Activated naive CD4-positive, alpha-beta T cell treated with anti-CD3 and anti-CD28 coated beads, Interleukin-2, amount 50 U/mL, for 24 hours (primary cell): ENCODE measurements around the gene R3HDM2.
"Not testable (repeated sequence)": the region's sequence is repeated elsewhere in the genome, so short reads cannot be mapped to it uniquely, and the experiment has no call there.

ENCODE experiments used
- H3K27ac Mint-ChIP-seq: one replicate; pipeline ENCODE4 v1.8.0; 2021; ENCODE audit warnings: mild to moderate bottlenecking, mixed read lengths
- H3K27me3 Mint-ChIP-seq: one replicate; pipeline ENCODE4 v1.8.0; 2021; ENCODE audit warnings: mixed read lengths
- H3K36me3 Mint-ChIP-seq: one replicate; pipeline ENCODE4 v1.8.0; 2021; ENCODE audit warnings: mixed read lengths
- H3K4me1 Mint-ChIP-seq: one replicate; pipeline ENCODE4 v1.8.0; 2021; ENCODE audit warnings: mixed read lengths
- H3K4me3 Mint-ChIP-seq: one replicate; pipeline ENCODE4 v1.8.0; 2021; ENCODE audit warnings: mild to moderate bottlenecking, mixed read lengths
- H3K9me3 Mint-ChIP-seq: one replicate; pipeline ENCODE4 v1.8.0; 2021; ENCODE audit warnings: mixed read lengths

Gene R3HDM2

DNA sequence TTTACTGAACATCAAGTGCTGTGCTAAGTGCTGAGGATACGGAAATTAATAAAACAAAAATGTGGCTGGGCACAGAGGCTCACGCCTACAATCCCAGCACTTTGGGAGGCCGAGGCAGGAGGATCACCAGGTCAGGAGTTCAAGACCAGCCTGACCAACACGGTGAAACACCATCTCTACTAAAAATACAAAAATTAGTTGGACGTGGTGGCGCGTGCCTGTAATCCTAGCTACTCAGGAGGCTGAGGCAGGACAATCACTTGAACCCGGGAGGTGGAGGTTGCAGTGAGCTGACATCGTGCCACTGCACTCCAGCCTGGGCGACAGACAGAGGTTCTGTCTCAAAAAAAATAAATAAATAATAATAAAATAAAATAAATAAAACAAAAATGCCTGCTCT, 3.9 kb downstream of the R3HDM2 start:
- H3K4me3 Mint-ChIP-seq, H3K36me3 Mint-ChIP-seq, H3K27me3 Mint-ChIP-seq, H3K9me3 Mint-ChIP-seq: not testable (repeated sequence)
- peaks cover 46% of the 10 kb centered on the region for H3K4me1 Mint-ChIP-seq
- H3K27ac Mint-ChIP-seq = peak overlapping the region; percentile 30

DNA sequence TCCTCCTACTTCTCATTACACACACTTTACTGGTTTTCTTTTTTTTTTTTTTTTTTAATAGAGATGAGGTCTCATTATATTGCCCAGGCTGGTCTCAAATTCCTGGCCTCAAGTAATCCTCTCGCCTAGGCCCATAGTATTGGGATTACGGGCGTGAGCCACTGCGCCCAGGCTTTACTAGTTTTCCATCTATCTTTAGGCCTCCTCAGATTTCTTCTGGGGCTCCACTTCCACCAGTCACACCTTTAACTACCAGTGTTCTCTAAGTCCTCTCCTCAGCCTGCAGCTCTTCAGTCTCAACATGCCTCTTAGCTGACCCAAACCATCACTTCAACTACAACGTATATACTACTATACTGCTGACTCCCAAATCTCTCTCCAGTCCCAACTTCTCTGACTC, 10.4 kb downstream of the R3HDM2 start:
- Mint-ChIP-seq H3K9me3 (no peaks in the 10 kb centered on the region), H3K4me3 (no peak overlapping the region), H3K27ac (no peak overlapping the region), H3K4me1 (peaks cover 47% of the 10 kb centered on the region), H3K36me3 (peaks cover 16% of the 10 kb centered on the region), H3K27me3 (no peaks in the 10 kb centered on the region)

DNA sequence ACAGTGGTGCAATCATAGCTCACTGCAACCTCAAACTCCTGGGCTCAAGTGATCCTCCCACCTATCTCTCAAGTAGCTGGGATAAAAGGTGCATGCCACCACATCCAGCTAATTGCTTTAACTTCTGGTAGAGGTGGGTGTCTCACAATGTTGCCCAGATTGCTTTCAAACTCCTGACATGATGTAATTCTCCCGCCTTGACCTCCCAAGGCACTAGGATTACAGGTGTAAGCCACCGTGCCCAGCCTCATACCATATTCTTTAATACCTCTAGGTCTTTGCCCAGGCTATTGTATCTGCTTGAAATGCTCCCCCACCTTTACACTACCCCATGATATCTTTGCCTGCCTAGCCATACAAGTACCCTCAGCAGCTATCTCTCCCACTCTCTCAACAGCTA, 11.3 kb downstream of the R3HDM2 start:
- H3K4me1 Mint-ChIP-seq = peaks cover 55% of the 10 kb centered on the region

GRCh38 chr12:57418255-57418654, 12.6 kb downstream of the R3HDM2 start:
- H3K27ac Mint-ChIP-seq = peak overlapping the region; percentile 53

More for the DNA sequence above, 11.3 kb downstream of the R3HDM2 start:
- Mint-ChIP-seq H3K36me3 (peaks cover 16% of the 10 kb centered on the region), H3K27ac (no peak overlapping the region), H3K27me3 (no peaks in the 10 kb centered on the region), H3K4me3 (no peak overlapping the region), H3K9me3 (no peaks in the 10 kb centered on the region)

DNA sequence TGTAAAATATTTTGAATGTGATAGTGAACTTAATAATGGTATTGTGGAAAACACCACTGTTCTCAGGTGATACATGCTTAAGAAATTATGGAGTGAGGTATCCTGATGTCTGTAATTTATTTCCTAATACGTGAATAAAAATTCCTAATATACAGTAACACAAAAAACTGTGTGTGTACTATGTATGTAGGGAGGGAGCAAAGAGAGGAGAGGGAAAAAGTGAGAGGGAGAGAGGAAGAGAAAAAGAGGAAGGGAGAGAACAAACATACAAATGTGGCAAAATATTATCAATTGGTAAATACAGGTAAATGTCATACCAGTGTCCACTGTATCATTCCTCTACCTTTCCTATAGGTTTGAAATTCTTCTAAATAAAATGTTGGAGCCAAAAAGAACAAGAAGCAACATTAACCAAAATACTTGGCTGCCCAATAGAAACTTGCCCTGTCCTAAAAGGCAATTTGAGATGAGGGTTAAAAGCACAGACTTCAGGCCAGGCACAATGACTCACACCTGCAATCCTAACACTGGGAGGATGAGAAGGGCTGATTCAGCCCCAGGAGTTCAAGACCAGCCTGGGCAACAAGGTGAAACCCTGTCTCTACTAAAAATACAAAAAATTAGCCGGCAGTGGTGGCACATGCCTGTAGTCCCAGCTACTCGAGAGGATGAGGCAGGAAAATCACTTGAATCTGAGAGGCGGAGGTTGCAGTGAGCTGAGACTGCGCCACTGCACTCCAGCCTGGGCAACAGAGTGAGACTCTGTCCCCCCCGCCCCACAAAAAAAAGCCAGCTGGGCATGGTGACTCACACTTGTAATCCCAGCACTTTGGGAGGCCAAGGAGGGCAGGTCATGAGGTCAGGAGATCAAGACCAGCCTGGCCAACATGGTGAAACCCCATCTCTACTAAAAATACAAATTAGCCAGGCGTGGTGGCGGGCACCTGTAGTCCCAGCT, 14.5 kb downstream of the R3HDM2 start:
- no peak overlapping the region for H3K4me3 Mint-ChIP-seq
- no peaks in the 10 kb centered on the region for H3K9me3 Mint-ChIP-seq
- H3K27me3 Mint-ChIP-seq = no peaks in the 10 kb centered on the region
- H3K27ac Mint-ChIP-seq = no peak overlapping the region
- H3K4me1 Mint-ChIP-seq = peaks cover 62% of the 10 kb centered on the region
- H3K36me3 Mint-ChIP-seq = peaks cover 11% of the 10 kb centered on the region

More at GRCh38 chr12:57418255-57418654, 12.6 kb downstream of the R3HDM2 start:
- peaks cover 14% of the 10 kb centered on the region for H3K36me3 Mint-ChIP-seq
- peaks cover 52% of the 10 kb centered on the region for H3K4me1 Mint-ChIP-seq
- H3K27me3 Mint-ChIP-seq = no peaks in the 10 kb centered on the region
- no peaks in the 10 kb centered on the region for H3K9me3 Mint-ChIP-seq
- H3K4me3 Mint-ChIP-seq = no peak overlapping the region

DNA sequence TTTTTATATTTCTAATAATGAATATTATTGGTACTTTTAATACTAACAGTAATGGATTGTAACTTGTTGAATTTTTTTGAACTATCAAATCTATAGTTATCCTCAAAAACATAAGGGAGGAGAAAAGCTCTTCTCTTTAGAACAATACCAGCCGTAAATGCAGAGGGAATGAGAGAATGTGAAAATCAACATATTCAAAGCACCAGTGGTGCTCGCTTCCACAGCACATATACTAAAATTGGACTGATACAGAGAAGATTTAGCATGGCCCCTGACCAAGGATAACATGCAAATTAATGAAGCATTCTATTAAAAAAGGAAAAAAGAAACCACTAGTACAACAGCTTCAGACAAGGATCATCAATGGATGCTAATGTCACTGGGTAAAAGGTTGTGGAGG, 15.8 kb downstream of the R3HDM2 start:
- Mint-ChIP-seq H3K27ac (no peak overlapping the region), H3K27me3 (no peaks in the 10 kb centered on the region), H3K4me1 (peaks cover 62% of the 10 kb centered on the region), H3K4me3 (no peak overlapping the region), H3K36me3 (peaks cover 9% of the 10 kb centered on the region), H3K9me3 (no peaks in the 10 kb centered on the region)

- H3K36me3 Mint-ChIP-seq, H3K27me3 Mint-ChIP-seq, H3K27ac Mint-ChIP-seq, H3K4me3 Mint-ChIP-seq, H3K9me3 Mint-ChIP-seq: not testable (repeated sequence)
- peaks cover 62% of the 10 kb centered on the region for H3K4me1 Mint-ChIP-seq
Observed at GRCh38 chr12:57414160-57414559, 16.7 kb downstream of the R3HDM2 start.

GRCh38 chr12:57410534-57410933, 20.3 kb downstream of the R3HDM2 start:
- Mint-ChIP-seq H3K27ac (no peak overlapping the region), H3K27me3 (no peaks in the 10 kb centered on the region), H3K36me3 (peaks cover 7% of the 10 kb centered on the region), H3K4me3 (no peak overlapping the region), H3K9me3 (no peaks in the 10 kb centered on the region), H3K4me1 (peaks cover 49% of the 10 kb centered on the region)

DNA sequence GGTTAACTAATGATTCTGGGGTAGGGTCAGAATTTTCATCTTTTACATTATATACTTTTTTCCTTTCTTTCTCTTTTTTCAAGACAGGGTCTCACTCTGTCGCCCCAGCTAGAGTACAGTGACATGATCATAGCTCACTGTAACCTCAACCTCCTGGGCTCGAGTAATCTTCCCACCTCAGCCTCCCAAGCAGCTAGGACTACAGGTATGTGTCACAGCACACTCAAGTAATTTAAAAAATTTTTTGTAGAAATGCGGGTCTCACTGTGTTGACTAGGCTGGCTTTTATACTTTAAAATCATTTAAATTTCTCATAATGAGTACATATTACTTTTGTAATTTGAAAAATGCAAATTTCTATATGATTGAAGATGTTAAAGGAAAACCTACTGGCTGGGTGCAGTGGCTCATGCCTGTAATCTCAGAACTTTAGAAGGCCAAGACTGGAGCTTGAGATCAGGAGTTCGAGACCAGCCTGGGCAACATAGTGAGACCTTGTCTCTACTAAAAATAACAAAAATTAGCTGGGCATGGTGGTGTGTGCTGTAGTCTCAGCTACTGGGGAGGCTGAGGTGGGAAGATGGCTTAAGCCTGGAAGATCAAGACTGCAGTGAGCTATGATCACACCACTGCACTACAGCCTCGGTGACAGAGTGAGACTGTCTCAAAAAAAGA, 25.7 kb downstream of the R3HDM2 start:
- no peak overlapping the region for H3K4me3 Mint-ChIP-seq
- H3K4me1 Mint-ChIP-seq = peaks cover 34% of the 10 kb centered on the region
- no peaks in the 10 kb centered on the region for H3K27me3 Mint-ChIP-seq
- H3K36me3 Mint-ChIP-seq = peaks cover 4% of the 10 kb centered on the region
- no peaks in the 10 kb centered on the region for H3K9me3 Mint-ChIP-seq
- no peak overlapping the region for H3K27ac Mint-ChIP-seq

GRCh38 chr12:57402156-57402555, 28.7 kb downstream of the R3HDM2 start:
- H3K27ac Mint-ChIP-seq, H3K9me3 Mint-ChIP-seq, H3K36me3 Mint-ChIP-seq, H3K4me3 Mint-ChIP-seq, H3K27me3 Mint-ChIP-seq: not testable (repeated sequence)
- H3K4me1 Mint-ChIP-seq = peaks cover 32% of the 10 kb centered on the region

GRCh38 chr12:57401165-57401564, 29.7 kb downstream of the R3HDM2 start:
- peaks cover 28% of the 10 kb centered on the region for H3K4me1 Mint-ChIP-seq
- H3K27ac Mint-ChIP-seq = no peak overlapping the region
- H3K4me3 Mint-ChIP-seq = no peak overlapping the region
- no peaks in the 10 kb centered on the region for H3K27me3 Mint-ChIP-seq
- peaks cover 2% of the 10 kb centered on the region for H3K36me3 Mint-ChIP-seq
- no peaks in the 10 kb centered on the region for H3K9me3 Mint-ChIP-seq

DNA sequence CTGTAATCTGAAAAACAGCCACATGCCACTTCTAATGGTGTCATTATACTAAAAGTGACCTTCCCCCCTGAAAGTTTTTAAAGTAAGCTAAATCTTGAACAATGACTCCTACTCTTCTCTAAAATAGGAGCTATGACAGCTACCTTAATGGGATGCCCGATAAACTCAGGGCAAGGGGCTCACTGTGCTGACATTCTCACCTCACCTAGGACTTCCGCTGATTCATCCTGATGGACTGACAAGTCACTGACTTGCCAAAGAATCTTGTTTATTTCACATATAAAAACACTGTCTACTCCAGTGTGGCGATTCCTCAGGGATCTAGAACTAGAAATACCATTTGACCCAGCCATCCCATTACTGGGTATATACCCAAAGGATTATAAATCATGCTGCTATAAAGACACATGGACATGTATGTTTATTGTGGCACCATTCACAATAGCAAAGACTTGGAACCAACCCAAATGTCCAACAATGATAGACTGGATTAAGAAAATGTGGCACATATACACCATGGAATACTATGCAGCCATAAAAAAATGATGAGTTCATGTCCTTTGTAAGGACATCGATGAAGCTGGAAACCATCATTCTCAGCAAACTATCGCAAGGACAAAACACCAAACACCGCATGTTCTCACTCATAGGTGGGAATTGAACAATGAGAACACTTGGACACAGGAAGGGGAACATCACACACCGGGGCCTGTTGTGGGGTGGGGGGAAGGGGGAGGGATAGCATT, 31.0 kb downstream of the R3HDM2 start:
- peaks cover 19% of the 10 kb centered on the region for H3K4me1 Mint-ChIP-seq
- not testable (repeated sequence) for H3K27me3 Mint-ChIP-seq, H3K36me3 Mint-ChIP-seq, H3K9me3 Mint-ChIP-seq, H3K4me3 Mint-ChIP-seq
- H3K27ac Mint-ChIP-seq = peak overlapping the region; percentile 10

- Mint-ChIP-seq H3K4me1 (peaks cover 23% of the 10 kb centered on the region), H3K36me3 (peaks cover 9% of the 10 kb centered on the region), H3K9me3 (no peaks in the 10 kb centered on the region), H3K27me3 (no peaks in the 10 kb centered on the region), H3K27ac (no peak overlapping the region), H3K4me3 (no peak overlapping the region)
Observed at GRCh38 chr12:57397441-57397840, 33.4 kb downstream of the R3HDM2 start.

- no peak overlapping the region for H3K4me3 Mint-ChIP-seq
- H3K27ac Mint-ChIP-seq = no peak overlapping the region
- peaks cover 11% of the 10 kb centered on the region for H3K36me3 Mint-ChIP-seq
- H3K4me1 Mint-ChIP-seq = peaks cover 20% of the 10 kb centered on the region
- H3K9me3 Mint-ChIP-seq = no peaks in the 10 kb centered on the region
- H3K27me3 Mint-ChIP-seq = no peaks in the 10 kb centered on the region
Observed at GRCh38 chr12:57395121-57395520, 35.7 kb downstream of the R3HDM2 start.

- no peaks in the 10 kb centered on the region for H3K9me3 Mint-ChIP-seq
- H3K4me3 Mint-ChIP-seq = no peak overlapping the region
- H3K36me3 Mint-ChIP-seq = peaks cover 10% of the 10 kb centered on the region
- no peaks in the 10 kb centered on the region for H3K27me3 Mint-ChIP-seq
- no peak overlapping the region for H3K27ac Mint-ChIP-seq
- peaks cover 10% of the 10 kb centered on the region for H3K4me1 Mint-ChIP-seq
Observed at GRCh38 chr12:57390174-57390573, 40.7 kb downstream of the R3HDM2 start.

DNA sequence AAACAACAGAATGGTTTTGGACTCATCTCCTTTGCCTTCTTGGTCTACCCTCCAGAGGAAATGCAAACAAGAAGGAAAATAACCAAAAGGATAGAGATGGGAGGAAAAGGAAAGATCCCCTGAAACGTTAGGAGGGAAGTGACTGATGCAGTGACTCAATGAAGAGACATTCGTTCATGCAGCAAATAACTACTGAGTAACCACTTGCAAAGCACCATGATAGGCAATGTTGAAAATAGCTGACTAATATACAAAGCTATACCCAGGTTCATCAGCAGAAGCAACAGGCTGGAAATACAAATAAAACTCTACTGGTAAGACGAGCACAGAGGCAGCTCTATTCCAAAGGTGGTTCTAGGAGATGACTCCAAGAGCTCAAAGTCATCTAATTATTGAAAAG, 41.8 kb downstream of the R3HDM2 start:
- H3K4me3 Mint-ChIP-seq = no peak overlapping the region
- H3K27me3 Mint-ChIP-seq = no peaks in the 10 kb centered on the region
- H3K9me3 Mint-ChIP-seq = no peaks in the 10 kb centered on the region
- peaks cover 10% of the 10 kb centered on the region for H3K36me3 Mint-ChIP-seq
- peaks cover 10% of the 10 kb centered on the region for H3K4me1 Mint-ChIP-seq
- H3K27ac Mint-ChIP-seq = no peak overlapping the region
